GM21423 (cell line): ENCODE measurements around the gene ATG2B.
"Not testable (repeated sequence)": the region's sequence is repeated elsewhere in the genome, so short reads cannot be mapped to it uniquely, and the experiment has no call there.

Experiments
- ATAC-seq: cut with Tn5 transposase; IDR thresholded peaks from one replicate; pipeline ENCODE4 v1.9.1; 2021; ENCODE audit warnings: mild to moderate bottlenecking, moderate library complexity; ENCODE audit not compliant: unreplicated experiment

Gene ATG2B

DNA sequence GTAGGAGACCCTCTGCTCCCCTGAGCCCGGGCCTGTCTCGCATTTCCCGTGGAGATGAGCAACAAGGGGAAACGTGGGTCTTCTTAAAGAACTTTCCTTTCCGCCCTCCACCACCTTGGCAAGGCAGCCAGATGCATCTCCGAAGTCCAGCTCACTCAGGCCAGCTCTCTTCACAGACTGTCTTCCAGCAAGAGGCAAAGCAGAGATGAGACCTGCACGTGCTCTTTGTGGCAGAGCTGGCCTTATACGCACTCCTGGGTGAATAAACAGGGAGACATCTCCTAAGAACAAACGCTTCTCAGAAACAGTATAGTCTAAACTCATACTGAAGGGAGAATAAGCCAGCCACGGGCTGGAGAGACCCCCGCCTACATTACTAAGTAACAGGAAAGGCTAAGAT is 108.5 kb downstream of the ATG2B start:
- ATAC-seq = no peak

- ATAC-seq = no peak
Observed at GRCh38 chr14:96252999-96253539, 110.1 kb downstream of the ATG2B start.

DNA sequence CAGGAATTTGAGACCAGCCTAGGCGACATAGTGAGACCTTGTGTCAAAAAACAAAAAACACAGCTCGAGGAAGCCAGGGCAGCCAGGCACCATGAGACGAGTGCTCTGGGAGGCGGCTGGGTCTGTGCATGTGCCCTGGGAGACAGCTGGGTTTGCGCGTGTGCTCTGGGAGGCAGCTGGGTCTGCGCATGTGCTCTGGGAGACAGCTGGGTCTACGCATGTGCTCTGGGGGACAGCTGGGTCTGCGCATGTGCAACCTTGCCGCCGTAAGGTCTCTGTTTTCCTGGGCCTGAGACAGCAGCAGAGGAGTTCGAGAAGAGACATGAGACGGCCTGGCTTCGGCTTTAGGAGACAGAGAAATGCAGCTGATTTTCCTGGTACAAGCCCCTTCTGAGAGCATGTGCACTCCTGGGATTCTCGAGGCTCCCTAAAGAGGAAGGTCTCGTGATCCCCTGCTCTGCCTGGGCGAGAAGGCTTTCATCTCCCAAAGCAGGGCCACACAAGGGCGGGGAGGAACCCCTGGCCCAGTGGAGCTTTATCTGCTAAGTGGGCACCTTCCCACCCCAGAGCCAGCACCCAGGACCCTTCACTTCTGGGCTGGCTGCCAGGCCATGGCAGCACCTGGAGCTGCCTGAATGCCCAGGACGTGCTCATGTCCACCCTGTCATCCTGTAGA is 110.7 kb downstream of the ATG2B start:
- ATAC-seq = no peak

- ATAC-seq = no peak
Observed at GRCh38 chr14:96251656-96252155, 111.4 kb downstream of the ATG2B start.

GRCh38 chr14:96250485-96250884 is 112.7 kb downstream of the ATG2B start:
- ATAC-seq = no peak

DNA sequence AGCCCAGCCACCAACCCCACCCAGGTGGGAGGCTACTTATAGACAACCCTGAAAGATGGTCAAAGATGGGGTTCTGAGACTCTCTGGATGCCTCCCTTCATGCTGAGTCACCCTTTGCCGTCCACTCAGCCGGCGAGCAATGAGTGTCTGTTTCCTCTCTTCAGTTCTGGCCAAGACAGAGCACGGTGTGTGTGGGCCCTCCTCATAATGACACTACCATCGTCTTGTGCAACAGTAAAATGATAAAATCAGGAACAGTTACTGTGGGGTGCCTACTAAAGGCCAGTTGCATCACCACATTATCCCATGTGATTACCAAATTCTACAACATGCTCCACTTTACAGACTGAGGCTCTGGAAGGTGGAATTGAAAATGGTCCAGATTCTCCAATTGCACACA is 114.1 kb downstream of the ATG2B start:
- no peak for ATAC-seq

- ATAC-seq = no peak
Observed at GRCh38 chr14:96247031-96247430, 116.1 kb downstream of the ATG2B start.

DNA sequence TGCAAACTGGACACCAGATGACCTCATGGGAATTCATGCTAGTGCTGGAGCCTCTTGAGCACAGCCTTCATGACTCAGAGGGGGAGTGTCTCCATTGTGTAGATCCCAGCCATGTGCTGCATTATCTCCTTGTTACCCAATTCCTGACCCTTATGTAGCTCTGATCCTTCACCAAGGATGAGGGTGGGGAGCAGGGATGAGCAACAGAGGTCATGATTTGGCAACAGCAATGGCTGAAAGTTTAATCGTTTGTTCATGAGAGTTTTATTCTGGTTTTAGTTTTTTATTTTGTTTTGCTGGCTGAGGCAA is 116.6 kb downstream of the ATG2B start:
- no peak for ATAC-seq

DNA sequence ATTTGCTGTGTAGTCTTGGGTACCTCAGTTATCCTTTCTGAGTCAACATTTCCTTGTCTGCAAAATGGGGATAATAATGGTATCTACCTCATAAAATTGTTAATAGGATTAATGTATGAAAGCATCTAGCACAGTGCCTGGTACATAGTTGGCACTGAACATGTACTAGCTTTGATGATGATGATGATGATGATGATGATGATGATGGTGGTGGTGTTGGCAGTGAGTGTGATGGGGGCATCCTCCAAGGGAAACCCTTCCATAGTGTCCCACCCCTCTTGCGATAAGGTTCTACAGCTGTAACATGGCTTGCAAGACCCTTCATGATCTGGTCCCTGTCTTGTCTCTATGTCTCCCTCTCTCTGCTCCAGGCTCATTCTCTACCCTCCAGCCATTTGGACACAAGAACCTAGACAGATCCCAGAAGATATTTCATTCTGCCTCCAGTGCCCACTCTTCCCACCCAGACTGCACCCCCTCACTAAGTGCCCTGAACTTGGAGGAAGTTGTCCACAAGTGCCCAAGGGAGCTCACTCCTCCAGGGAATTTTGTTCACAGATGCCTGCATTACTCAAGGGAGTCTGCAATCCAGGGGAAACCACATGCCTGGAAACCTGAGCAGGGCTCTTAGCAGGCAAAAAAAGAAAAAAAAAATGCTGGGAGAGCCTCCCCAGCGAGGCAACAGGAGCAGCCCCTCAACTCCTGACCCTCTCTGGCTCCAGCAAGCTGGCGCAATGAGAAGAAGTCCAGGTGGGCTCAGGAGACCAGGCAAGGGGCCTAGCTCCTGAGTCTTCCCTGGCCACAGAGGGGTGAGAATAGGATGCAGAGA is 117.2 kb downstream of the ATG2B start:
- ATAC-seq = no peak

DNA sequence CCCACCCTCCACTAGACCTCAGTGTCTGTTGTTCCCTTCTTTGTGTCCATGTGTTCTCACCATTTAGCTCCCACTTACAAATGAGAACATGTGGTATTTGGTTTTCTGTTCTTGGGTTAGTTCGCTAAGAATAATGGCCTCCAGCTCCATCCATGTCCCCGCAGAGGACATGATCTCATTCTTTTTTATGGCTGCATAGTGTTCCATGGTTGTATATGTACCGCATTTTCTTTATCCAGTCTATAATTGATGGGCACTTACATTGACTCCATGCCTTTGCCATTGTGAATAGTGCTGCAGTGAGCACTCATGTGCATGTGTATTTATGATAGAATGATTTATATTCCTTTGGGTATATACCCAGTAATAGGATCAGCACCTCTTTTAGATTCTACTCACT is 118.1 kb downstream of the ATG2B start:
- not testable (repeated sequence) for ATAC-seq

DNA sequence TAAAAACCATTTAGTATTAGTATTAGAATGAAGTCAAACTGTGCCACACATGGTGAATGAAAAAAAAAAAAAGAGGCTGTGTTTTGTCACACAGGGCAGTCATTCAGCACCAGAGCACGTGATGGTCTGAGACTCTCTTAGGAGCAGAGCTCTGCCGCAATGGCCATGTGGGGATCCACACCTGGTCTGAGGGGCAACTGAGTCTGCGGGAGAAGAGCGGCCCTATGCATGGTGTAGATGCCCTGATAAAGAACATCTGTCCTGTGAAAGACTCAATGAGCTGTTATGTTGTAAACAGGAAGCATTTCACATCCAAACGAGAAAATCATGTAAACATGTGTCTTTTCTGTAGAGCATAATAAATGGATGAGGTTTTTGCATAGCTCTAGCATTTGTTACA is 119.4 kb downstream of the ATG2B start:
- ATAC-seq = no peak

DNA sequence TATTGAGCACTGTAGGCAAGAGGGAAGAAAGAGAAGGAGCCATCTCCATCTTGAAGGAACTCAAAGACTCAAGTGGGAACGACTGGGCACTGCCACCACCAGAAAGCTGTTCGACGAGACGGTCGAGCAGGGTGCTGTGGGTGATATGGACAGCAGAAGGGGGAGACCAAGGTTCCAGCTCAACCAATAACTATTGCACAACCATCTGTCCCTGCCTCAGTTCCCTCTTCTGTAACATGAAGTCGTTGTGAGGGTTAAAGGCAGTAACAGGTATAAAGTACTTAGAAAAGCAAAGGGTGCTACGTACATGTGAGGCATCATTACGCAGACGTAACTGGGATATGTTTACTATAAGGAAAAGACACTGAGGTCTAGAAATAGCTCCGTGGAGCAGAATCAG is 121.0 kb downstream of the ATG2B start:
- ATAC-seq = no peak

DNA sequence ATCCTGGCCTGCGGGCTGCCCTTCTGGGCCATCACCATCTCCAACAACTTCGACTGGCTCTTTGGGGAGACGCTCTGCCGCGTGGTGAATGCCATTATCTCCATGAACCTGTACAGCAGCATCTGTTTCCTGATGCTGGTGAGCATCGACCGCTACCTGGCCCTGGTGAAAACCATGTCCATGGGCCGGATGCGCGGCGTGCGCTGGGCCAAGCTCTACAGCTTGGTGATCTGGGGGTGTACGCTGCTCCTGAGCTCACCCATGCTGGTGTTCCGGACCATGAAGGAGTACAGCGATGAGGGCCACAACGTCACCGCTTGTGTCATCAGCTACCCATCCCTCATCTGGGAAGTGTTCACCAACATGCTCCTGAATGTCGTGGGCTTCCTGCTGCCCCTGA is 122.5 kb downstream of the ATG2B start:
- ATAC-seq = no peak

GRCh38 chr14:96239711-96240141 is 123.4 kb downstream of the ATG2B start:
- no peak for ATAC-seq

DNA sequence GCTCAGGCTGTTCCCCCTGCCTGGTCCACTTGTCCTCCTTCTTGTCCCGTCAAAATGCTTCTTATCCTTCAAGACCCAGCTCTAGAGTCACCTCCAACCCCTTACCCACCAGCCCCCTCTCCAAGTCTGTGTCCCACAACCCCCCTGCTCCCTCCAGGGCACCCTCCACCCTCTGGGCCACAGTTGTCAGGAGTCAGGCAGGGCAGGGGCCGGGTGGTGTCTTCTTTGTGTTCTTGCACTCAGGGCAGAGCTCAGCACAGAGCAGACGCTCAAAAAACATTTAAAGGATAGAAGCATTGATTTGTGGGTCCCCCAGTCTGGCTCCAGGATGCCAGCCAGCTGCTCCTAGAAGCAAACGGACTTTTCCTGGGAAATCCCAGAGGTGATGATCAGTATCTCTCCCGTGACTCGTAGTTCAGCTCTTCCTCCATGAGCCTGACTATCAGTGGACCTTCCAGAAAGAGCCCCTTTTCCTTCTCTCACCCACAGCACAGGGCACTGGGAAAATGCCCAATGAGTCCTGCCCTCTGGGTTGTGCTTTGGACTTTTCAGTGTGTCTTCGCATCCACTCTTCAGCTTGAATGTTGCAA is 124.4 kb downstream of the ATG2B start:
- no peak for ATAC-seq

DNA sequence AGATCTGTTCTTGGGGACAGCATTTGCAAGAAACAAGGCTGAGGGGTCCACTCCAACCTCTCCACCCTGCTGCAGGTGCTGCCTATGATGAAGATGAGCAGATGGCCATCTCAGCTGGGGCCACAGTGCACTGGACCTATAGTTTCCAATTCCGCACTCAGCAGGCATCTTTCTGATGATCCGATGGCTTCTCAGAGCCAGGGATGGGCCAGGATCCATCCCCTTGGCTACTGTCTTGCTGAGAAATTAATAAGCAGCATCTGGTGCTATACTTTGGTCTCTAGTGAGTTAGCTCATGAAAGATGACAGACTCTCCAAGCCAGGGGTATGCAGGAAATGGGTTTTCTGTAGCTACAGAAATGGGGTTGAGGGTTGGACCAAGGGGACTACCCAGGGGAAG is 125.5 kb downstream of the ATG2B start:
- ATAC-seq = no peak

- no peak for ATAC-seq
Observed at GRCh38 chr14:96235426-96235825, 127.7 kb downstream of the ATG2B start.

DNA sequence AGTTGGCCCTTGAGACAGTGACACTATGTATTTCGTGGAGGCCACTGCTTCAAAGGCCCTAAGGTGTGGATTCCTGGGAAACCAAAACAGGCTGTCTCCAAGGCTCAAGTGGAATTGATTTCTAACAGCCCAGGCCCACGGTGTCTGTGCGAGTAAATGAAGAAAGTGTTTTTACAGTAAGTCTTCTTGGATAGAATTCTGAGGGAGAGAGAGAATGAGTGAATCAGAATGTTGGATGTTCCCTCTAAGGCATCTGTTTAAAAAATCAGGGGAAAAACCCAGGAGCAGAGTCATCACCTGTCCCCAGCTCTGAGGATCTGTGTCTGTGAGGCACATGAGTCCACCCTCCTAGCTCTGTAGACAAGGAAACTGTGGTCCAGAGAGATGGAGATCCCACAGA is 129.5 kb downstream of the ATG2B start:
- ATAC-seq = no peak

DNA sequence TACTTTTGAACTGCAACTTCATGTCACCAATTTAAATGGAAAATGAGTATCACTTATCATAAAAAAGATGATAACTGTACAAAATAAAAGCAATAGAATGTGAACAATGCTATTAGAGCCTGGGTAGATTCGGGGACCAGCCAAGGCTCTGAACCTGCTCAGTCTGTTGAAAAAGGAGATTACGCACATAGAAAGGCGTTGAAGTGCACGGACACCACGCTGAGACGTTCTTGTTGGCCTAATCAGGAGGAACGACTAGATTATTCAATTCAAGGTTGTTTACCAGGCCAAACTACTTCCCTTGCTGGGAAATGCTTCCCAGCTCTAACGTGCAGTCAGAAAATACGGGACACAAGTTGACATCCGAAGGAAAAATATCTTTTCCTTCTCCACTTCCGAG is 130.6 kb downstream of the ATG2B start:
- no peak for ATAC-seq

DNA sequence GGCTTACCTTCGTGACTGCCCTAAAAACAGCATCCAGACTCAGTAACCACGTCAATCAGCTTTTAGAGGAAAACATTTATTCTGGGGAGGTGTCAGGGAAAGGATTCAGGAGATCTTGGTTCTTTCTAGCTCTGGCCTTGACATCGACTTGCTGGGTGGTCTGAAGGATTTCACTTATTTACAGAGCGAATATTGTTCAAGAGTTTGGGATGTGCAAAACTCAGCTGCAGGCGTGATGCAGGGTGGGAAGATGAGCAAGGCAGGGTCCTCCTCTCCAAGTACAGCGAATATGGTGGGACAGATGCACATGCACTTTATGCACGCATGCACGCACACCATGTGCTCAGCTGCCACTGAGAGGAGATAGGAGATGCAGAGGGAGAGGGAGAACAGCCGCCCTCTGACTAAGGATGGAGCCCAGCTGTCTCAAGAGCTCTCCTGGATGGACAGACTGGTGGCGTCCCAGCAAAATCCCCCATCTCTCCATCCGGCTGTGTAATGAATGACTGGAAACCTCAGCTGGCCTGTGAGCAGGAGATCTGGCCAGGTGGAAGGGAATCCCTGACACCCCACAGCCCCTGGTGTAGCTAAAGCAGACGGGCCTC is 131.5 kb downstream of the ATG2B start:
- ATAC-seq = no peak

DNA sequence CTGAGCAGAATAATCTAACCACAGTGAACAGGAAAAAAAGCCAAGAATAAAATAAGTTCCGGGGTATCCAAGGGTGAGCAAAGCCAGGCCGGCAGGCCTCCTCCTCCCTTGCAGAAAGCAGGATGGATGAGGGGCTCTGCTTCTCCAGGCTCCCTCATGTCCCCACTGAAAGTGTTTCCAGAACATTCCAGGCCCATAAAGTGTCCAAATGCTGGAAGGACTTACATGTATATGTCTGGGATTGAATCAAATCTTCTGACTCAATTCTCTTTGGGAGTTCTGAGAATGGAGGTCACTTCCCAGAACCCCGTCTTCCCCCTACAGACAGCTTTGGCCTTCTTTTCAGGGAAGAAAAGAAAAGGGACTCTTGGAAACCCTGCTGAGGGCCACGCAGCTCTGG is 132.1 kb downstream of the ATG2B start:
- no peak for ATAC-seq
